ENCODE results near the gene GTPBP3.

DNA sequence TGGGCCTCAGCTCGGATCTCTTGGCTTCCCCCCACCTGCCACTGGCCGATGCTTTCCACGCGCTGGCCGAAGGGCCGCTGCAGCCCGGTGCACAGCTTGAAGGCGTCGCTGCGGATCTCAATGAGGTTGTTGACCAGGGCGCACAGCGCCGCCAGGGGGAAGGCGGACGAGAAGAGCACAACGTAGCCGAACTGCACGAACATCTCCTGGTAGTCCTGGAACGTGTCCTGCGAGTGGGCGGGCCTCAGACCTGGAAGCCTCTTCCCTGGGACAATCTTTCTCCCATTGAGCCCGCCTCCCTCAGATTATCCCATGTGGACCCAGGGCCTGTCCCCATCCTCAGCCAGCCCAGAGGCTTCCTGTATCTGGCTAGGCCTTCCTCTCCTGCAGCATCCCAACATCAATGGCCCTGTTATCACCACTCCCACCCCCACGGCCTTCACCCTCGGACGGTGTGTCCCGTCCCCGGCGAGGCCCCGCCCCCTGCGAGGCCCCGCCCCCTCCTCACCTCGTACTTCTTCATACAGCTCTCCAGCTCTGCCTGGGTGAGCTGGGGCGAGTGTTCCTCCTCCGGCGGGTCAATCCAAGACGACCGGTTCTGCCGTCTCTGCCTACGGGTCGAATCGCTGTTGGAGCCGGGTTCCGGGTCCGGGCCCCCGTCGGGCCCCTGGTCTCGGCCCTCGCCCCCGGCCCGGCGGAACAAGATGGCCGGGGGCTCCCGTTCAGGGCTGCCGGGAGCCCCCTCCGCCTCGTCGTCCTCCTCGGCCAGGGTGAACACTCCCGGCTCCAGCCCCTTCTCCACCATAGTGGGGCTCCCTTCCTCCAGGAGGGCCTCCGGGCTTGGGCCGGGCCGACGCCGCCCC, 9.5 kb upstream of the GTPBP3 start:
- TF ChIP-seq, protein P1, sequence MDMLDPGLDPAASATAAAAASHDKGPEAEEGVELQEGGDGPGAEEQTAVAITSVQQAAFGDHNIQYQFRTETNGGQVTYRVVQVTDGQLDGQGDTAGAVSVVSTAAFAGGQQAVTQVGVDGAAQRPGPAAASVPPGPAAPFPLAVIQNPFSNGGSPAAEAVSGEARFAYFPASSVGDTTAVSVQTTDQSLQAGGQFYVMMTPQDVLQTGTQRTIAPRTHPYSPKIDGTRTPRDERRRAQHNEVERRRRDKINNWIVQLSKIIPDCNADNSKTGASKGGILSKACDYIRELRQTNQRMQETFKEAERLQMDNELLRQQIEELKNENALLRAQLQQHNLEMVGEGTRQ (IDR thresholded peaks at IDR 0.05; ENCODE audit: low read length) = no peak
- TF ChIP-seq YY1 (IDR thresholded peaks at IDR 0.05; ENCODE audit: low read depth, low read length) = peak; percentile 74
- peak in 1 of 2 experiments; percentile 82; a peak in 2 of 3 replicates for TF ChIP-seq POLR2A (IDR thresholded peaks at IDR 0.05; ENCODE audit: control extremely low read depth in 1 of 2, low read depth in 2 of 2, low read length in 2 of 2)
- TF ChIP-seq CHD2 (IDR thresholded peaks at IDR 0.05; ENCODE audit: low read length) = peak; percentile 38; the same call in 1 of the 2 replicates
- no peak for TF ChIP-seq JUN (IDR thresholded peaks at IDR 0.05; ENCODE audit: low read depth, low read length)
- no peak for TF ChIP-seq EP300 (IDR thresholded peaks at IDR 0.05; ENCODE audit: borderline replicate concordance in 1 of 2, low read depth in 2 of 2, low read length in 2 of 2)
